Stomach (tissue), 4 donors: ENCODE data around the gene OPN1SW.

ENCODE experiments used
- POLR2A ChIP-seq, 4 donors: fragments of 450-650 bp; IDR thresholded peaks; one replicate each; pipeline ENCODE4 v1.6.1; 2016; ENCODE audit warnings: antibody characterized with exemption in 4 of 4, control low read depth in 2 of 4, mild to moderate bottlenecking in 1 of 4, moderate library complexity in 1 of 4
- TF ChIP-seq, protein P1 (sequence below), 7 experiments: fragments of 450-650 bp in 4 of 7; fragments of 200-600 bp in 3 of 7; sonication (generic) in 3 of 7; IDR thresholded peaks; one replicate each; pipeline ENCODE4 v1.5.1; 2016 to 2019; ENCODE audit warnings: antibody characterized with exemption in 7 of 7, control low read depth in 2 of 7, mild to moderate bottlenecking in 1 of 7

- TF ChIP-seq, protein P1, sequence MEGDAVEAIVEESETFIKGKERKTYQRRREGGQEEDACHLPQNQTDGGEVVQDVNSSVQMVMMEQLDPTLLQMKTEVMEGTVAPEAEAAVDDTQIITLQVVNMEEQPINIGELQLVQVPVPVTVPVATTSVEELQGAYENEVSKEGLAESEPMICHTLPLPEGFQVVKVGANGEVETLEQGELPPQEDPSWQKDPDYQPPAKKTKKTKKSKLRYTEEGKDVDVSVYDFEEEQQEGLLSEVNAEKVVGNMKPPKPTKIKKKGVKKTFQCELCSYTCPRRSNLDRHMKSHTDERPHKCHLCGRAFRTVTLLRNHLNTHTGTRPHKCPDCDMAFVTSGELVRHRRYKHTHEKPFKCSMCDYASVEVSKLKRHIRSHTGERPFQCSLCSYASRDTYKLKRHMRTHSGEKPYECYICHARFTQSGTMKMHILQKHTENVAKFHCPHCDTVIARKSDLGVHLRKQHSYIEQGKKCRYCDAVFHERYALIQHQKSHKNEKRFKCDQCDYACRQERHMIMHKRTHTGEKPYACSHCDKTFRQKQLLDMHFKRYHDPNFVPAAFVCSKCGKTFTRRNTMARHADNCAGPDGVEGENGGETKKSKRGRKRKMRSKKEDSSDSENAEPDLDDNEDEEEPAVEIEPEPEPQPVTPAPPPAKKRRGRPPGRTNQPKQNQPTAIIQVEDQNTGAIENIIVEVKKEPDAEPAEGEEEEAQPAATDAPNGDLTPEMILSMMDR (IDR thresholded peaks at IDR 0.05): no peak
- no peak for TF ChIP-seq POLR2A (IDR thresholded peaks at IDR 0.05)
These were observed 17.6 kb upstream of the OPN1SW start for GRCh38 chr7:128793181-128793547.
